Brain microvascular endothelial cell (primary cell): ENCODE results near the gene SPECC1.

ENCODE experiments used
- DNase-seq: peaks from one replicate; pipeline ENCODE4 v3.0.0-alpha.2; 2020
- H3K27ac ChIP-seq: fragments of 250-450 bp; sonication (Bioruptor Pico); 2 replicates; pipeline ENCODE4 v1.5.1; 2020; ENCODE audit warnings: mild to moderate bottlenecking, moderate library complexity
- H3K27me3 ChIP-seq: fragments of 250-450 bp; sonication (Bioruptor Pico); replicated peaks from 2 replicates; pipeline ENCODE4 v1.5.1; 2020; ENCODE audit warnings: mild to moderate bottlenecking
- H3K36me3 ChIP-seq: fragments of 250-450 bp; sonication (Bioruptor Pico); replicated peaks from 2 replicates; pipeline ENCODE4 v1.5.1; 2020; ENCODE audit warnings: mild to moderate bottlenecking
- H3K4me3 ChIP-seq: 2 replicates; pipeline ENCODE4 v1.5.1; 2011; ENCODE audit warnings: low read depth, mild to moderate bottlenecking, control low read depth, low read length, moderate library complexity
- CTCF ChIP-seq: IDR thresholded peaks from 2 replicates; pipeline ENCODE4 v1.5.1; 2011; ENCODE audit warnings: low read depth, mild to moderate bottlenecking, moderate library complexity, low read length, control low read depth, inconsistent platforms; ENCODE audit errors: missing control alignments
- in situ Hi-C: cut with HindIII; loops from 2 replicates; pipeline ENCODE4 v1.10.0; 2017; ENCODE audit warnings: low sequenced_read_pairs, low pct_ligation_motif_present

Gene SPECC1

GRCh38 chr17:20200865-20201458 lies 191.8 kb downstream of the SPECC1 start:
- Histone ChIP-seq H3K27me3 (no peaks in the 10 kb centered on the region), H3K27ac (no peak overlapping the region), H3K36me3 (no peaks in the 10 kb centered on the region), H3K4me3 (no peak overlapping the region)
- DNase-seq, result no peak
- no peak for TF ChIP-seq CTCF
- in situ Hi-C loops, result no loop called here

DNA sequence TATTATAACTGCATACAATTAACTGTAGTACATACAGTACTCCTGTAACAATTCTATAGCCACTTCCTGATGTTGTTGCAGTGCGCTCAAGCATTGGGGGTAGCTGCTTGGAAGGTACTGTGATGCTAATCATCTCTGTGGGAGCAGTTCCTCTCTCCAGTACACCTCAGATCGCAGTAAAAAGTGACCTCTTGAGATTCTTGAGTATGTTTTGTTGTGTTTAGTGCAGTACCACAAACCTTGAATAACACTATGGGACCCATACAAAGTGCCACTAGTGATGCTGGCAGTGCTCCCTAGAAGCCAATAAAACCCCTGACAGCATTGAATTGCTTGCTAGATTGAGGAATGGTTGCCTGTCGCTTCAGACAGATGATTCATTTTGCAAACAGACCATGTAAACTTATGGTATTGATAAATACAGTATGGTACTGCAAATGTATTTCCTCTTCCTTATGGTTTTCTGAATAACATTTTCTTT lies 193.0 kb downstream of the SPECC1 start:
- no peak for TF ChIP-seq CTCF
- H3K27ac ChIP-seq, result no peak overlapping the region

DNA sequence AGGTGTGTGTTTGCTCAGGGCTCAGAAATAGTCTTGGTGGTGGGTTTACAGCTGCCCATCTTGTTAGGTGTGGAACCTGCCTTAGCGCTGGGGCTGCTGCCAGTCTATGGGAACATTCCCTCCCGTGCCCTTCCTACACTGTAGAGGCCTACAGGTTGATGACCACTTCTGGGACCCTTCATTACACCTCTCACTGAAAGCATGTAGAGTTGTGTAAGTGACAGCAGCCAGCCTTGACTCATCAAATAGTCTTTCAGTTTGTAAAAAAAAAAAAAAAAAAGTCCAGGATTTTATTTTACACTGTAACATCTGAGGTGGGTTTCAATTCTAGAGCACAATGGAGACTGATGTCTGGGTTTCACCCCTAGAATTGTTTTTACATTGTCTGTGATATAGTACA lies 193.9 kb downstream of the SPECC1 start:
- Histone ChIP-seq H3K27ac (no peak overlapping the region), H3K36me3 (no peaks in the 10 kb centered on the region), H3K27me3 (no peaks in the 10 kb centered on the region), H3K4me3 (no peak overlapping the region)
- DNase-seq, result no peak
- TF ChIP-seq CTCF, result no peak
- in situ Hi-C loops, result no loop called here

More for the DNA sequence above, 193.0 kb downstream of the SPECC1 start:
- Histone ChIP-seq H3K27me3 (no peaks in the 10 kb centered on the region), H3K36me3 (no peaks in the 10 kb centered on the region), H3K4me3 (no peak overlapping the region)
- no peak for DNase-seq
- in situ Hi-C loops, result no loop called here

DNA sequence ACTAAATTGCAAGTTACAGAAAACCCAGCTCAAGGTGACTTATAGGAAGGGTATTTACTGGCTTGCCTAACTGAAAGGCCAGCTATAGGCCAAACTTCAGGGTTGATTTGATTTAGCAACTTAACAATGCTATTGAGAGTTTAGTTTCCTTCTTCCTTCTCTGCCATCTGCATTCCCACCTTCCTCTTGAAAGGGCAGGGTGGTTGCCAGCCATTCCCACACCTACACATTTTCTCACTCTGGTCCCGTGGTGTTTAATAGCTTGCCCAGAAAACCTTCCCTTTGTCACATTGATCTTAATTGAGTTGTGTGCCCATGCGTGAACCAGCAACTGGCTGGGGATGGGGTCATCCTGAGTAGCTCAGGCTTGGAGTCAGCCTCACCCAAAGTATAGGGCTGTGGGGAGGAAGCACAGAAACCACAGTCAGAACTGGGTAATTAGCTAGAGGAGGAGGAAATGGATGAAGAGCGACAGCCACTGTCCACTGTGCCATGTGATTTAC lies 194.7 kb downstream of the SPECC1 start:
- H3K36me3 ChIP-seq, result no peaks in the 10 kb centered on the region
- in situ Hi-C loops, result no loop called here
- no peak for DNase-seq
- H3K27ac ChIP-seq, result no peak overlapping the region
- H3K4me3 ChIP-seq, result no peak overlapping the region
- TF ChIP-seq CTCF, result no peak
- no peaks in the 10 kb centered on the region for H3K27me3 ChIP-seq

DNA sequence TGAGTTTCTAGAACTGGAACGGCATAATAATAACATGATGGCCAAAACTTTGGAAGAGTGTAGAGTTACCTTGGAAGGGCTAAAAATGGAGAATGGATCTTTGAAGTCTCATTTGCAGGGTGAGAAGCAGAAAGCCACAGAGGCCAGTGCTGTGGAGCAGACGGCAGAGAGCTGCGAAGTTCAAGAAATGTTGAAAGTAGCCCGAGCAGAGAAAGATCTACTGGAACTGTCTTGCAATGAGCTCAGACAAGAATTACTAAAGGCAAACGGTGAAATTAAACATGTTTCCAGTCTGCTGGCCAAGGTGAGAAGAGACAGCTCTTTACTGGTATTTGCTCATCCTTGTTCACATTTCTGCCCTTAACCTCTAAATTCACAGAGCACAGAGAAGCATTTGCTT lies 196.4 kb downstream of the SPECC1 start:
- Histone ChIP-seq H3K27ac (no peak overlapping the region), H3K4me3 (no peak overlapping the region), H3K27me3 (no peaks in the 10 kb centered on the region), H3K36me3 (no peaks in the 10 kb centered on the region)
- no peak for TF ChIP-seq CTCF
- in situ Hi-C loops, result no loop called here
- no peak for DNase-seq

DNA sequence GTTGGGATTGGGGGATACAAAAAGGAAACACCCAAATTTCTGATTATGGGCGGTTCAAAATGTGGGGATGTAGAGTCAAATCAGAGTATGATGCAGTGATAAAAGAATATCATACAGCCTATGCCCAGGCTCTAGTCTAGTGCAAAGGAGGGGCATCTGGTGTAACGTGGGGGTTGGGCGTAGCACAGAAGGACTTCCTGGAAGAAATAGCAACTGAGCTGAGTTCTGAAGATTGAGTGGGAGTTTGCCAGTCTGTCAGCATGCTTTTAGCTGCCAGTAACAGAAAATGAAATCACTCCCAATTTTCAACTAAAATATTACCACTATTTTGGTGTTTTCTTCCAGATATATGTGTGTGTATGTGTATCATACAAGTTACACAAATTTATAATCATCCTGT lies 196.9 kb downstream of the SPECC1 start:
- Histone ChIP-seq H3K27me3 (no peaks in the 10 kb centered on the region), H3K4me3 (no peak overlapping the region), H3K36me3 (no peaks in the 10 kb centered on the region), H3K27ac (no peak overlapping the region)
- in situ Hi-C loops, result no loop called here
- no peak for TF ChIP-seq CTCF
- DNase-seq, result no peak
